Ascending aorta (tissue), 2 donors: Measurements from ENCODE around the gene OOSP1. TPM values are rescaled to one million over a fixed set of nuclear protein-coding genes. Genes with fewer than 3 reads are reported as not detected.
"Not testable (repeated sequence)": the region's sequence is repeated elsewhere in the genome, so short reads cannot be mapped to it uniquely, and the experiment has no call there.

Source experiments
- DNase-seq, 2 donors: peaks; one replicate each; pipeline ENCODE4 v3.0.0-alpha.2; 2019; ENCODE audit warnings: low spot score in 2 of 2
- H3K27ac ChIP-seq, 2 donors: fragments of 200-600 bp; sonication (generic); one replicate each; pipeline ENCODE4 v1.5.1; 2016 to 2017; ENCODE audit warnings: mild to moderate bottlenecking in 1 of 2
- H3K27me3 ChIP-seq: fragments of 200-600 bp; sonication (generic); one replicate; pipeline ENCODE4 v1.5.1; 2017
- H3K36me3 ChIP-seq, 2 donors: fragments of 200-600 bp; sonication (generic); one replicate each; pipeline ENCODE4 v1.5.1; 2016
- H3K4me1 ChIP-seq, 2 donors: fragments of 200-600 bp; sonication (generic); one replicate each; pipeline ENCODE4 v1.5.1; 2016 to 2017; ENCODE audit warnings: mild to moderate bottlenecking in 1 of 2
- H3K4me3 ChIP-seq, 2 donors: fragments of 200-600 bp; sonication (generic); one replicate each; pipeline ENCODE4 v1.5.1; 2016 to 2017; ENCODE audit warnings: mild to moderate bottlenecking in 1 of 2
- H3K9me3 ChIP-seq, 2 donors: fragments of 200-600 bp; sonication (generic); one replicate each; pipeline ENCODE4 v1.5.1; 2016
- CTCF ChIP-seq, 3 experiments: fragments of 200-600 bp in 2 of 3; fragments of 450-650 bp in 1 of 3; sonication (generic) in 2 of 3; IDR thresholded peaks; one replicate each; pipeline ENCODE4 v1.5.1; 2016 to 2019; ENCODE audit warnings: antibody characterized with exemption in 3 of 3, mild to moderate bottlenecking in 1 of 3, moderate library complexity in 1 of 3
- intact Hi-C: fragments of 100-400 bp; cut with DNase I; formaldehyde crosslinking; loops from one replicate; pipeline ENCODE4 v1.15.1; 2023
- total RNA-seq: library from RNA; depleted of rRNA; stranded (reverse); fragments of >200 nt; gene quantifications from one replicate; pipeline ENCODE4 v1.1.0, GENCODE V29; 2016

The OOSP1 gene
- total RNA-seq, 1 donor from 2014 or later = not detected

GRCh38 chr11:59973097-59973496 lies 34.9 kb downstream of the OOSP1 start:
- H3K27me3 ChIP-seq = no peaks in the 10 kb centered on the region
- no peak overlapping the region for H3K27ac ChIP-seq
- TF ChIP-seq CTCF (IDR thresholded peaks at IDR 0.05) = no peak
- DNase-seq = no peak
- no peaks in the 10 kb centered on the region for H3K9me3 ChIP-seq
- H3K36me3 ChIP-seq = no peaks in the 10 kb centered on the region
- intact Hi-C loops = no loop called here
- no peaks in the 10 kb centered on the region for H3K4me1 ChIP-seq
- no peak overlapping the region for H3K4me3 ChIP-seq

- H3K4me3 ChIP-seq = no peak overlapping the region
- no peaks in the 10 kb centered on the region for H3K36me3 ChIP-seq
- intact Hi-C loops = no loop called here
- no peak for DNase-seq
- H3K27me3 ChIP-seq = no peaks in the 10 kb centered on the region
- no peaks in the 10 kb centered on the region for H3K4me1 ChIP-seq
- H3K27ac ChIP-seq = no peak overlapping the region
- H3K9me3 ChIP-seq = no peaks in the 10 kb centered on the region
- TF ChIP-seq CTCF (IDR thresholded peaks at IDR 0.05) = no peak
Measured at GRCh38 chr11:59981106-59981770, 43.0 kb downstream of the OOSP1 start.

- H3K27ac ChIP-seq, H3K36me3 ChIP-seq, DNase-seq, H3K4me1 ChIP-seq, intact Hi-C loops, H3K27me3 ChIP-seq, H3K4me3 ChIP-seq, H3K9me3 ChIP-seq: not testable (repeated sequence)
Measured at GRCh38 chr11:59982037-59982436, 43.8 kb downstream of the OOSP1 start.

GRCh38 chr11:59983212-59983611 lies 45.0 kb downstream of the OOSP1 start:
- H3K4me1 ChIP-seq = no peaks in the 10 kb centered on the region
- TF ChIP-seq CTCF (IDR thresholded peaks at IDR 0.05) = no peak
- H3K36me3 ChIP-seq = no peaks in the 10 kb centered on the region
- DNase-seq = no peak
- intact Hi-C loops = no loop called here
- H3K4me3 ChIP-seq = no peak overlapping the region
- H3K27ac ChIP-seq = no peak overlapping the region
- H3K27me3 ChIP-seq = no peaks in the 10 kb centered on the region
- H3K9me3 ChIP-seq = no peaks in the 10 kb centered on the region

- Histone ChIP-seq H3K4me3 (no peak overlapping the region), H3K36me3 (no peaks in the 10 kb centered on the region), H3K4me1 (no peaks in the 10 kb centered on the region), H3K27me3 (no peaks in the 10 kb centered on the region), H3K9me3 (no peaks in the 10 kb centered on the region), H3K27ac (no peak overlapping the region)
- no peak for TF ChIP-seq CTCF (IDR thresholded peaks at IDR 0.05)
- intact Hi-C loops = no loop called here
- DNase-seq = no peak
Measured at GRCh38 chr11:59984368-59984767, 46.1 kb downstream of the OOSP1 start.

GRCh38 chr11:59990421-59990820 lies 52.2 kb downstream of the OOSP1 start:
- Histone ChIP-seq H3K27ac (no peak overlapping the region), H3K36me3 (no peaks in the 10 kb centered on the region), H3K4me3 (no peak overlapping the region), H3K4me1 (no peaks in the 10 kb centered on the region), H3K9me3 (no peaks in the 10 kb centered on the region), H3K27me3 (no peaks in the 10 kb centered on the region)
- intact Hi-C loops = no loop called here
- DNase-seq = no peak
- no peak for TF ChIP-seq CTCF (IDR thresholded peaks at IDR 0.05)
